ENCODE data around the gene CYP19A1.
A peak's percentile ranks its signal among the peaks of the same experiment; 100 is the strongest.
"Not testable (repeated sequence)": the region's sequence is repeated elsewhere in the genome, so short reads cannot be mapped to it uniquely, and the experiment has no call there.

Gene CYP19A1

GRCh38 chr15:51201581-51201980 lies 136.8 kb downstream of the CYP19A1 start:
- DNase-seq, result no peak

DNA sequence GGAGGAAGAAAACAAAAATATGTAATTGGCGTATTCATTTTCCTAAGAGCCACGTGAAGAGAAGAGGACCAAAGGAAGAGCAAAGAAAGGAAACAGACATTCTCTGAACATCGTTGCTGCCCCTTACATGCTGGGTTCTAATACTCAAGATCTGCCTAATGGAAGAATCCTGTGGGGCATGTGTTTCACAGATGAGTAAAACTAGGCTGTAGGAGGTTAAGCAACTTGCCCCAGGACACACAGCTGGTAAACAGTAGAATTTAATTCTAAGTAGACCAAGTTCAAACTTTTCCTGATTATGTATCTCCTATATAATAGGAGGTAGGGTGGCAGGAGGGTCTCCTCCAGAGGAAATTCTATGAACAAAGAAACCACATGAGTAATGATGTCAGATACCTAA lies 137.6 kb downstream of the CYP19A1 start:
- DNase-seq, result no peak

DNA sequence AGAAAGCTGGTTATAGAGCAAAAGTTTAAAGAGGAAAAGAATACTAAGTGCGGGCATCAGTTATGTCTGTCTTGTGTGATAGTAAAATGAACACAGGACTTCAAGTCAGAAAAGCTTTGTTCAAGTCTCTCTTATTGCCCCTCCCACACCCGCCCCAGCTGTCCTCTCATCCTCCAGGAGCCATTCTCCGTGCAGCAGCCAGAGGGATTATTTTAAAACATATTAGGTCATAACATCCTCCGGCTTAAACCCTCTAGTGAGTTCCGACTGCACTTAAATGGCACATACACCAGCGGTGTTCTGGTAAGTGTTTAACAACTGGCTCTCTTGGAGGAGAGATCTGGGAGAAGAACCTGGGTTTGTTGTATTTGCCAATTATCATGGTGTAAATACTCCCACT lies 138.9 kb downstream of the CYP19A1 start:
- peak; percentile 78 for DNase-seq

DNA sequence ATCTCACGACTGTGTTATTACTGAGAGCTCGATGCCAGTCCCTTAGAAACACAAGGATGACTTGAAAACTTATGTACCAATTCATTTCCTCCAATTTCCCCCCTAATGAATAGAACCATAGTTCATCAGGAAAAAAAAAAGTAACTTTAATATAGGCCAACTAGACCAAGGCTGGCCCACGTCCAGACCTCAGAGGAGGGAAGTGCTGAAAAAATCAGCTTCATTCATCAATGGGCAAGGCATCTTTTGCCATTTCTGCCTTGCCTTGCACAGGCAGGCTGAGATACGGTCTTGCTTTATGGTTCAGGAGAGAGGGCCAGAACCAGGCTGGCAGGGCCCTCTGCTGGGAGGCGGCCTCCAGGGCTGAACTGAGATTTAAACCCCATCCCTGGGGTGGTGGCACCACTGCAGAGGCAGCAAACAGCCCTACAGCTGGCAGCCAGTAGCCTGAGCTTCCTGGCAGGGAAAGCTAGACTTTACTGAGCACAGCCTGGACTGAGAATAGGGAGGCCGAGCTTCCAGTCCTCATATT lies 139.6 kb downstream of the CYP19A1 start:
- DNase-seq, result no peak

- DNase-seq, result no peak
Measured at GRCh38 chr15:51195459-51195858, 142.9 kb downstream of the CYP19A1 start.

DNA sequence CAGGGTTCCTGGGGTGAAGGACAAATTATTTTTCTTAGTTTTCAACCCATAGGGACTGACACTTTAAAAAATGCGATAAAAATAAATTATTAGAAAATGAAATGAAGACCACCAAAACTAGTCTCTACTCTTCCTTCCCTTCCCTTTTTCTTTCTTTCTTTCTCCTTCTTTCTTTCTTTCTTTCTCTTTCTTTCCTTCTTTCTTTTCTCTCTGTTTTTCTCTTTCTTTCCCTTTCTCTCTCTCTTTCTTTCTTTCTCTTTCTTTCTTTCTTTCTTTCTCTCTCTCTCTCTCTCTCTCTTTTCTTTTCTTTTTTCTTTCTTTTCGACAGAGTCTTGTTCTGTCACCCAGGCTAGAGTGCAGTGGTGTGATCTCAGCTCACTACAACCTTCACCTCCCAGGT lies 144.4 kb downstream of the CYP19A1 start:
- no peak for DNase-seq

GRCh38 chr15:51193526-51193925 lies 144.9 kb downstream of the CYP19A1 start:
- no peak for DNase-seq

DNA sequence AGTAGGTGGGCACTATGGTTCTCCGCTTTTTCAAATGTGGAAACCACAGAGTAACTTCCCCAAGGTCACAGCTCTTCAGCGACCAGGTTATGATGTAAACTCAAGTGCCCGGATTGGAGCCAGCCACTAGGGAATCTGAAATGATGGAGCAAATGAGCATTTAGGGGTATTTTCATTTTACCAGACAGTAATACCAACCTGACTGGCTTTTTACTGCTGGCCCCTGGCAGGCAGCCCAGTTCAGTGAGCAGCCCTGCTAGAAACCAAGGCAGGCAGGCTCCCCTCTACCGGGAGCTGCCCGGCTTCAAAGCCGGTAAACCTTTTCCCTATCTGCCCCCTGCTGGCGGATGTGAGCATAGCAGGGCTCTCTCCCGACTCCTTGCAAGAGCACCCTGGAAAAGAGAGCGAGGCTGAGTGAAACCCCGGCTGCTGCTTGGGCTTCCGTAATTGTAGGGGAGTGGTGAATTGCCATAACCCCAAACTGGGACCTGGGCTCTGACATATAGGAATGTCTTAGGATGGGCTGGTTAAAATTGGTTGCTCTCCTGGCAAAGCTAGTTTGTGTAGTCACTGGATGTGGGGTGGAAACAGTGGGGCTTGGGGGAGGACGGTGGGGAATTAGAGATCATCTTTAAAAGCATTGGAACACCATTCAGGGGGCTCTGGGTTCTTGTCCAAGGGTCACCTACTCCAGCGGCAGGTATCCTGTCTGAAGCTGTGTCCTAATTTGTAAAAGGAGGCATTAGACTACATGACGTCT lies 145.7 kb downstream of the CYP19A1 start:
- DNase-seq, result peak; percentile 89

- DNase-seq, result no peak
Measured at GRCh38 chr15:51191766-51192165, 146.6 kb downstream of the CYP19A1 start.

DNA sequence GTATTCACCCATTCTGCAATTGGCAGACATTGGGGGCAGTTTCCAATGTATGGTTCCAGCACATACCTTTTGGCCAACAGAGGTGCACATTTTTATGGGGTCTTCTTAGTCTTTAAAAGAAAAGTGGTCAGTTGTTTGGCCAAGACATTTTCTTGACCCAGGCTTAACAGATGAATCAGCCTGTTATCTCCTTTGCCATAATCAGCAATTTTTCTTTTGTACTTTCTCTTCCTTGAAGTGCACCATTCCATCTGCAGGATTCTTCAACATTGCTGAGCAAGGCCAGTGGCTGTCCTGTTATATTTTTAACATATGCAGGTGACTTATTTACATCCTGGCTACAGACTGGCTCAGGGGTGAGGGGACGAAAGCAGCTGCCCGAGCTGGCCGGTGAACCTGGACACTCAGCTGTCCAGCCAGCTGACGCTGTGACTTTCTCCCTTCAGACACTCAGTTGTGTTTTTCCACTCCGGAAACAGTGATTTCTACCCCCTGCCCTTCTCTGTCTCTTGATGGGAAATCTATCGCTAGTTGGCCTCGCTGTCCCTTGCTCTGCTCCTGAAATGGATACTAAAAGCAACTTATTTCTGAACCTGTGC lies 147.2 kb downstream of the CYP19A1 start:
- no peak for DNase-seq

- DNase-seq, result no peak
Measured at GRCh38 chr15:51190424-51191068, 147.8 kb downstream of the CYP19A1 start.

GRCh38 chr15:51189669-51190385 lies 148.6 kb downstream of the CYP19A1 start:
- peak; percentile 12 for DNase-seq

- DNase-seq, result not testable (repeated sequence)
Measured at GRCh38 chr15:51188791-51189190, 149.6 kb downstream of the CYP19A1 start.

DNA sequence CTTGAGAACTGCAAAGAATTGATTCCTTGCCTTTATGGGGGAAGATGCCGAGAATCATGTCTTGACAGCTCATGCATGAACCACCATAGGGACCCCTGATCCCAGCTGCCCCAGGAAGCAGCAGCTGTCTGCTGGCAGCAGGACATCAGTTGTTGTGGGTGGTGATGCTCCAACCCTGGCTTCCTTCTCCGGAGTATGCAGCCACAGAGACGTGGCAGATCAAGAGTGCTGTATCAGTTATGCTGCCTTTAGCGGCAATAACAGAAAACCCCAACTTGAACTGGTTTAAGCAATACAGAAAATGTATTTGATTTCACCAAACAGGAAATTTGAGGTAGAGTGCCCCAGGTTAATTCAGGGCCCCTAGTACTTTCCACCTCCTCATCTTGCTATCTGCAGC lies 151.5 kb downstream of the CYP19A1 start:
- no peak for DNase-seq

- no peak for DNase-seq
Measured at GRCh38 chr15:51186181-51186705, 152.2 kb downstream of the CYP19A1 start.

GRCh38 chr15:51185213-51186159 lies 152.9 kb downstream of the CYP19A1 start:
- no peak for DNase-seq

- DNase-seq, result no peak
Measured at GRCh38 chr15:51184627-51185026, 153.8 kb downstream of the CYP19A1 start.

DNA sequence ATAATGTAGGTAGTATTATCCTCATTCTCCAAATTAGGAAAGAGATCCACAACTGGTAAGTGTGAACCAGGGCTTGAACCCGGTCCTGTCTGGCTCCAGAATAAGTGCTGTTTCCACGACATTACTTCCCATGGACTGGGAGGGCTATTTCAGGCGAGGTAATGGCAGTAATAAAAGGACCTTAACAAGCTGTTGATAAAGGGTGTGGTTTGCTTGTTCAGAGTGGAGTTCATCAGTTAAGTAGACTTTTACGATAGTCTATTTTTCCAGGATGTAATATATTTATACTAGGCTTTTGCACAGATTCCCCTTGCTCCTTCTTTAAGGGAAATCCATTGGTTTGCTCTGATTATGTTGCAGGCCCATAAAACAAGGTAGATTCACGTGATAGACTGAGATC lies 155.3 kb downstream of the CYP19A1 start:
- no peak for DNase-seq

GRCh38 chr15:51181905-51182304 lies 156.5 kb downstream of the CYP19A1 start:
- no peak for DNase-seq

- DNase-seq, result no peak
Measured at GRCh38 chr15:51181221-51181620, 157.2 kb downstream of the CYP19A1 start.

DNA sequence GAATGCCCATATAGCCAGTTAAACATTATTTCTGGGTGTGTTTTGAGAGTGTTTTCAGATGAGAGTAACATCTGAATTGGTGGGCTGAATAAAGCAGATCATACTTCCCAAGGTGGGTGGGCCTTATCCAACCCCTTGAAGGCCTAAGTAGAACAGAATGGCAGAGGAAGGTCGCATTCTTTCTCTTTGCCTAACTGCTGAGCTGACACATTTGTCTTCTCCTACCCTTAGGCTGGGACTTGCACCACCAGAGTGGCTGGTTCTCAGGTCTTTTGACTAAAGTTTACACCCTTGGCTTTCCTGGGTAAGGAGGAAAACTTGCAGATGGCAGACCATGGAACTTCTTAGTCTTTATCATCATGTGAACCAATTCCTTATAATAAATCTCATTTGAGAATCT lies 157.9 kb downstream of the CYP19A1 start:
- no peak for DNase-seq

GRCh38 chr15:51180011-51180410 lies 158.4 kb downstream of the CYP19A1 start:
- DNase-seq, result no peak
